ENCODE measurements around the gene TRPV6.

- TF ChIP-seq CTCF (IDR thresholded peaks at IDR 0.05; ENCODE audit: insufficient read depth, low read length, poor library complexity, severe bottlenecking) (no peak), EZH2phosphoT487 (conservative IDR thresholded peaks at IDR 0.05; ENCODE audit: low read length) (no peak)
These were observed 8.8 kb upstream of the TRPV6 start for GRCh38 chr7:142894112-142894984.
